GM18907 (cell line): Measurements from ENCODE around the gene SFXN2.

Experiments used
- ATAC-seq: cut with Tn5 transposase; IDR thresholded peaks from one replicate; pipeline ENCODE4 v1.9.1; 2021; ENCODE audit warnings: mild to moderate bottlenecking, moderate library complexity; ENCODE audit not compliant: unreplicated experiment

SFXN2 gene

DNA sequence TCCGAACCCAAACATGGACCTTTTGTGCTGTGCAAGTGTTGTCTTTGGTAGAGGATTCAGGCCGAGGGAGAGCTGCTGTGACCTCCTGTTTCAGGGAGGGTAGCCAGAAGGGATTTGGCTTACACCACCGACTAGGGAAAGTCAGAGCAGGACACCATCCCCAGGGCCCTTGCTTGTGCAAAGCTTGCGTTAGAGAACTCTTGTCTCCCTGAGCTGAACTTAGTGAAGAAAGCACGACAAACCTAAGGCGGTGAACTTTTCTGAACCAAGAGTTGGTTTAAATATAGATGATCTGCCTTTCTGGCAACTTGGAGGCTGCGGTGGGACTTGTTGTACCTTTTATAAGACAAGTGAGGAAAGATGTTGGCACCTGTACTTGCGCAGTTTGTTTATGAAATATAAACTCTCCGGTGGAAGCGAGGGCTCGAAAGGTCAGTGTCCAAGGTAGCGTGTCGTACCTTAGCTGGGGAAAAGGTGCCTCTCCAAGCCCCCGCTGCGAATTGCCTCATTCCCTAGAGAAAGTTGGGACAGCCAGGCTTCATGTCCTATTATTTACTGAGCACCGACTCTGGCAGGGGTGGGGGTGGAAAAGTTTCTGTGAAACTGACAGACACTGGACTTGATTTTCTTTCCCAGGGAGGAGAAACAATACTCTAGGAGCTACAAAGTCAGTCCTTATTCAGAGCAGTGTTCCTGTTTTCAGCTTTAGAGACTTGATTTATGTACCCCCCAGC is 60.9 kb downstream of the SFXN2 start:
- no peak for ATAC-seq

DNA sequence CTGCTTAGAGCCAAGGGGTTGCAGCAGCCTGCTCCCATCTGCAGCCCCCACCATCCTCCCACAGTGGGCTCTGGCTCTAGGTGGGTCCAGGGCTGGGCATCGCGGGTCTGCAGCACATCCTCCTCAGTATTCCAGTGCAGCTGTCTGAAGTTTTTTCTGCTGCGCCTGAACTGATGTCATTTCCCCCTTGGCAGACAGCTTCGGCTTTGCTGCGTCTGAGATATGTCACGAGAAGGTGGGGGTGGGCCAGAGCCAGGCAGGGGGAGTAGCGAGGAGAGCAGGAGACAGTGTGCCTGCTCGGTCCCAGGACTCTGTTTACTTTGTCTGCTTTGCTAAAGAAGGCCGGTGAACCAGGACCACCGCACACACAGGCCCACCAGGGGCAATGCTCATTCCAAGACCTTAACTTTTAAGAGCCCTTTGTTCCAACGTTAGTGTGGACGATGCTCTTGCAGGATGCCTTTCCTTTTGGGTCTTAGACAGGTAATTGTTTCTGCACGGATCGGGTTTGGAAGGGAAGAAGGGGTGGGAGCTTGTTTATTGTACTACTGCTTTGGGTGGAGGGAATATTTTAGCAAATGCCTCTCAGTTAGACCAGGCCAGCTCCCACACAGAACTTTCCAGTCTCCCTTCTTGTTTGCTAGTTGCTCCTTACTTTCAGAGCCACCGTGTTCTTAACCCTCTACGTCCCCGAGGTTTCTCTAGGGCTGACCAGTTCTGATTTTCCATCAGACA is 61.7 kb downstream of the SFXN2 start:
- no peak for ATAC-seq

DNA sequence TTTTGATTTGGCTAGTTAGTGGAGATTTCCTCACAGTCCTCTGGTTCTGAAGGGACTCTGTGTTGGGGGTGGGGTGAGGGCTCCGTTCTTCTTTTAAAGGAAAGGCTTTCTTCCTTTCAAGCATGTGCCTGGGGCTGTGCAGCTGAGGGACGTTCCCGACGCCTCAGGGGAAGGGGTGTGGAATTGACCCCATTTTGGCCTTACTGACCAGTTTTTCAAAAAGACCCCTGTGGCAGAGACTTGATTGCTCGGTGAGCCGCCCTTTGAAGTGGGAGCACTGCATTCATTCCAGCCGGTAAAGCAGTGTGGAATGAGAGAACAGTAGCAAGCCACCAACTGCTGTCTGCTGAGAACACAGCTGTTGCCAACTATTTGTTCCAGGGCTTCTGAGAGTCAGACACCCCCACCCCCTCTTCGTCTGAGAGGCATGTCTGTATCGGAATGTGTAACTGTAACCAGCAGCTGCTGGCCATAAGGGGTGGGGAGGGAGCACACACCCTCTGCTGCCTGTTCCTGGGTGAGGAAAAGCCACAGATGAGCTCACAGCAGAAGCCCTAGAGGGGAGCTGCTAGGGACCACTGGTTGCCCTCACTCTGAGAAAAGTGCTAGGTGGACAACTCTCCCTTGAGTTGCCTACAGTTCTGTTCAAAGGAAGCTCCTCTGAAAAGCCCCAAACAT is 62.5 kb downstream of the SFXN2 start:
- ATAC-seq, result no peak

DNA sequence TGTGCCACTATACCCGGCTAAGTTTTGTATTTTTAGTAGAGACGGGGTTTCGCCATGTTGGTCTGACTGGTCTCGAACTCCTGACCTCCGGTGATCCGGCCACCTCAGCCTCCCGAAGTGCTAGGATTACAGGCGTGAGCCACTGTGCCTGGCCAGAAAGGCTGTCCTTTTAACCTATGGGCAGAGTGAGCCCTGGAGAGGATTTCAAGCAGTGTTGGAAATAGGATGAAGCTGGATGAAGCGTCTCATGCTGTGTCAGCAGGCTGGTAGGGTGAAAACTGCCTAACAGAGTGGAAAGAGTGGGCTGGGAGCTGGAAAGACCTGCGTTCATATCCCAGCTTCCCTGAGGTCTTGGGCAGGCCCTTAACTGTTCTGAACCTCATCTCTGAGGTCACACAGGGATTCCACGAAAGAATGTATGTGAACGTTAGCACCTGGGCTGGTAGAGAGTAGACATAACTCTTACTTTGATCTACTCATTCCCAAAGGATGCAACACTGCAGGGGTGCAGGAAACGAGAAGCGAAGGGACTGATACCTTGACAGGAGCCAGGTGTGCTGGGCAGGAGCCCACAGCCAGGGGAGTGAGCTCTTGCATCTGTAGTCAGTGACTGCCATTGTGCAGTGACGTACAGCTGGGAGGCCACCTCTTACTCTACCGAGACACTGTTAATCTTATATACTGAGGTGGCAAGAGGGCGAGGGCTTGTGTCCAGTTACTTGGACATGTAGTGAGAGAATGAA is 63.4 kb downstream of the SFXN2 start:
- no peak for ATAC-seq

DNA sequence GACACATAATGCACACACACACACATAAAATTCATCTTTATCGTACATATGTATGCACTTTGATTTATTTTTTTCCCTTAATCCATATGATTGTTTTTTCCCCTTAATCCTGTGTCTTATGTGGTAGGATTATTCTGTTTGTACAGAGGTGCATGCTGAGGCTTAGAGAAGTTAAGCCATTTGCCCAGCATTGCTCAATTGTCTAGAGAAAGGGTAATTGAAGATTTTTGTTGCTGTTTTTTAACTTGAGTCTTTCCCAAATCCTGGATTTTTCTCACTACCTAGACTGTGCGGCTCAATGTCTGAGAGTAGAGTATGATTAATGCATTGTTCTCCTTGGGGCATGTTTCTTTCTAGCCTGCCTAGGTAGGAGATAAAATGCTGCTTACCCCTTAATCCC is 64.3 kb downstream of the SFXN2 start:
- ATAC-seq, result no peak

DNA sequence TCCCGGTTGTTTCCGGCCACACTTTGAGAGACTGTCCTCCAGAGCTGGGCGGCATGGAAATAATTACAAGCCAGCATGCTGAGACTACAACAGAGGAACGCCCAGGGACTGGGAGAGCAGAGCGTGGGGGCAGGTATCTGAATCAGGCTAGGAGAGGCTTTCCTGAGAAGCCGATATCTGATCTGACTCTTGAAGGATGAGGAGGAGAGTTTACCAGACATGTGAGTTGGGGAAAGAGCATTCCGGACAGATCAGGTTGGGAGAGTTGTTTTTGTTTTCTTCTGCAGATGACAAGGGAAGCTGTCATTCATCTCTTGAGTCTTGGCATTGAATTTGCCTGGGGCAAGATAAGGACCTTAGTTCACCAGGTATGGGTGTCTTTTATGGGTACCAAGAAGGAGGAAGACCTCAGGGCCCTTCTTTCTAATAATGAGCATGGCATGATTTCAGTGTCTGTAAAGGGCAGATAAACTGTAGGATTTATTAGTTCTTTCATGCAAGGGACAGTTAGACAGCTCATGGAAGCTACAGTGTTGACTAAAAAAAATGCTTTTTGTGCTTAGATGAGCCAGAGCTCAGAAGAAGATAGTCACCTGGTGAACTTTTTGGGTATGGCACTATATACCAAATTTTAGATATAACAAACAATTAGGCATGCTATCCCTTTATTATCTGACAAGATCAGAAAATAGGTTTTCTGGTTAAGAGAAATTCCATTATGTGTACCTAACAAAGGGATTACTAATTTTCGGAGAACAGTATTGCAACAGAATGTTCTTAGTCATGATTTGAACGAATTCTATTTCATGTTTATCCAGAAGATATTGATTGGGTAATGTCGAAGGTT is 65.5 kb downstream of the SFXN2 start:
- no peak for ATAC-seq

DNA sequence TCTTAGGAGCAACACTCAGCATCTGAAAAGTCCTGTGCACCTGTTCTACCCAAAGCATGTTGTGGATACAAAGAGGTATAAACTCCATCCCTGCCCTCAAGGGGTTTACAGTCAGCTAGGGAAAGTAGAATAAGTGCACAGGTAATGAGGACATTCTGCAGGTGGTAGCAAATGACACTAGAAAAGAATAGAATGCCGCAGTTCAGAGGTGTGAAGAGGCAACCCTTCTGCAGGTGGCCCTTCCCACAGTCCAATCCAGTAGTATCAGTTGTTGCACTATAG is 66.0 kb downstream of the SFXN2 start:
- no peak for ATAC-seq

DNA sequence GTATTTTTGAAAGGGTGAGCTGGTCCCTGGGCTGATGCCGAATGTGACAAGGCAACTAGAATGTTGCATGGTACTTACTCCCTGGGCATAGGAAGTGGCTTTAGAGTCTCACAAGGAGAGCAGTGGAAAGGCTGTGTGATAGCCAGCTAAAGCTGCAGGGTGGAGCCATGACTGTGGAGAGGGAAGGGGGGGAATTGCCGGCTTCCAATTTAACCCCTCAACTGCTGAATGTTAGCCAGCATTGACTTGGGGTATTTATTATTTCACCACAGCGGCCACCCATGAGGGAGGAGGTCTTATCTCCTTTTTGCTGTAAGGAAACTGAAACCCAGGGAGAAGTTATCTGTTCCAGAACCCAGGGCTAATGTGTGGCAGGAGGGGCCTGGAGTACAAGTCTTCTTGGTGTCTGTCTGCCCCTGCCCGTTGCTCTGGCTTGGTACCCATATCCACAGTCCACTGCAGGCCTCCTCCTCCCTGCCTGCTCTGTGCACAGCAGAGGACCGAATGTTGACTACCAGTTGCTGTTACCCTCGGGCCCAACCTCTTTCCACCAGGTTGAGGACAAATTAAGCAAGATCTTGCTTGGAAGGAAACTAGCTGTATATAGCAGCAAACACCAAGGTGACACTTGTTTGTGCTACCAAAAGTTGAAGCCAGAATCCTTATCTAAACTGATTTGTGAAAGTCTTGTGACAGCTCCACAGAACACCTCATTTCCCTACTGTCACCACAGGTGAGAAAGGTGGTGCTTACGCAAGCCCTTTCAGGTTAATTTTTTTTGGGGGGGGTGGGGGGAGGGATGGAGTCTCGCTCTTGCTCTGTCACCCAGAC is 66.9 kb downstream of the SFXN2 start:
- no peak for ATAC-seq

DNA sequence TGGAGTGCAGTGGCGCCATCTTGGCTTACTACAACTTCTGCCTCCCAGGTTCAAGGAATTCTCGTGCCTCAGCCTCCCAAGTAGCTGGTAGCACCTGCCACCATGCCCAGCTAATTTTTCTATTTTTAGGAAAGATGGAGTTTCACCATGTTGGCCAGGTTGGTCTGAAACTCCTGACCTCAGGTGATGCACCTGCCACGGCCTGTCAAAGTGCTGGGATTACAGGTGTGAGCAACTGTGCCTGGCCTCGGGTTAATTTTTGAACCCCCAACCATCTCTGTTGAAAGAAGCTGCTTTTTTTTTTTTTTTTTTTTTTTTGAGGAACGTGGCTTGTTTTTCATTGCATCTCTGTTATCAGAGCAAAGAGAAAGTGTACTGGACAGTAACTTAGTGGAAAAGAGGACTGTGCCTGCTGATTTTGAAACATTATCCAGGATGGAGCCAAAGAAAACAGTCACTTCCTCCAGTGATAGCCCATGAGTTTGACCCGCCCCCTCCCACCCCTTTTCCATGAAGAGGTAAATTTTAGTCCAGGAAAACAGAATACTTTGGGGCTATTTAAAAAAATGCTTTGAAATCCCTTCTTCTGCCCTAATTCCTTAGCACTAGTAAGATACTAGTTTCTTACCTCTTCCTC is 67.6 kb downstream of the SFXN2 start:
- no peak for ATAC-seq

DNA sequence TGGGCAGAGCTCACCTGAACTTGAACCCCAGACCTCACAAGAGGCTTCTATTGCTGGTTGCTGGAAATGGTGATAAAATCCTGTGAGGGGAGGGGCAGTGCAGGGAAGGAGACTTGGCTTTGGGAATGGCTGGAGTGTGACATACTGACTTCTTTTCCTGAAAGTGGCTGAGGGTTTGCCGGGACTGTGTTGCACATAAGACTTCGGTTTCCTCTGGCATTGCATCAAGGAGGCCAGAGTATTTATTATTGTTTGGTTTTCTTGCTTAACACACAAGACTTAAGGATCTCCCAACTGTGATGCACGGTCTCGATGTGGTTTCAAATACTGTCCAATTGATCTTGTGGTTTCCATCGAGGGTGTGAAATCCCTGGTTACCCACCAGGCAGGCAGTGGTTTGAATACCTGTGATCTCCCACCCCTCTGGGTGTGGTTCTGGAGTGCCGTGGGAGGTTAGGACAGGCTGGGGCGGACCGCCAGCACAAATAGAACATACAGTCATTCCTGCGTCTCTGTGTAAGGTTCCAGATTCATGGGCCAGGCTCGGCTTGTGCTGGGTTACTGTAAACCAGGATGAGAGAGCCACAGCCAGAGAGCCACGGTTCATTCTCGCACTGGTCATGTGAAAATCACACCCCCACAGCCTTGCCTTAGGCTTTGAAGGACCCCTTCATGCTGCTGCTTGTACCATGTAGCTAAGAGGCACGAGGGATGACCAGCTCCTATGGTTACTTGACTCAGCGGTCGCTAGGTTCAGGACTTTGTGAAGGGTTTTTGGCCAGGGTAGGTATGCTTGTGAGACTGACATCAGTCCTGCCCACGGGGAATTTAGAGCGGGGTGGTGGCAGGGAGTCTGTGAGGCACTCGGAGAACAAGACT is 68.5 kb downstream of the SFXN2 start:
- no peak for ATAC-seq

DNA sequence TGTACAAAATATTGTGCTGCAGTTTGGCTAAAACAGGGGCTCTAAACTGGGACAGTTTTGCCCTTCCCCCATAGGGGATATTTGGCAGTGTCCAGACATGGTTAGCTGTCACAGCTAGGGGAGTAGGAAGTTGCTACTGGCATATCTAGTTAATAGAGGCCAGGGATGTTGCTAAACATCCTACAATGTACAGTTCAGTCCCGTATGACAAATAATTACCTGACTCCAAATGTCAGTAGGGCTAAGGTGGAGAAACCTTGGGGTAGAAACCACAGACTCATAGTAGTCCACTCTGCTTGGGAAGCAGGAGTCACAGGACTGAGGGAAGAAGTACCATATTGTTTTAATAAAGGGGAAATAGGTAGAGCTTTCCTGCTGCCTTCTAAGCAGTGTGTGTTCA is 69.1 kb downstream of the SFXN2 start:
- ATAC-seq, result no peak

DNA sequence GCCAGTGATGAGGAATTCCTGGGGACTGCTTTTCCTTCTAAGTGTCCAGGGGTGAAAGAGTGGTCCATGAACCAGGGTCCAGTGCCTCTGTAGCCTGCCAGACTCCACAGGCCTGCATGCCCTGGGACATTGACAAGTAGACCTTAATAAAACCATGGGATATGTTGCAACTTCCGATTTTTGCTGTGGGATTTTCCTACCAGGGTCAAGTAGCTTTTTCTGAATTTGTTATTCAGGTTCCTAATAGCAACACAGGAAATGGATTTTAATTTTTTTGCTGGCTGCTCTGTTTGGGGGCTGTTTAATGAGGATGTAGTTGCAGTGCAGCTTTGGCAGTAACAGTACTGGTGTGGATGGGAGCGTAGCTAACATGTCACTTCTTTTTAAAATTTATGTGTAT is 71.4 kb downstream of the SFXN2 start:
- ATAC-seq, result no peak

DNA sequence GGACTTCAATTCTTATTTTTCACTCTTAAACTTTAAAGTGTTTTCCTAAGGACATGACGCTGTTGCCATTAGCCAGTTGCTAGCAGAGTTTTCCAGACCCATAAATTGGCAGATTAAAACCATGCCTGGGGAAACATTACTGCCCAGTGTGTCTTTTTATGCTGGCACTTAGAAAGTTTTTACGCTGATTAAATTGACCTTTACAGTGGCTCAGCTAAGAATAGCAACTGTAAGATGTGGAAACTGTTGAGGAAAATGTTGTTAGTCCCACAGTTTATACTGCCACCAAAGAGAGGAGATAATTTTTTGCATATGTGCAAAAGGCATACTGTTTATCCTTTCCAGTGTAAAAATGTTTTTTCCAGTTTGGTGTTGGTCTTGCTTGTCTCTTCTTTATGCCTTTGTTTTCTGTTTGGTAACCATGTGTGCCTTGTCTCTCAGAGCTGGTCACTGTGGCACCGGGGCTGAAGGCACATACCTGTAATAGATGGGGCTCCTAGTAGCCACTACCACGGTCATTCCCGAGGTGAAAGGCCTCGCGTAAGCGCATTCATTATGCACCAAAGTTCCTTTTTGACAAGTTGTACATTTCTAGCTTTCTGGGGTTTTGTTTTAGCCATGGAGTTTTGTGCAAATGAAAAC is 77.4 kb downstream of the SFXN2 start:
- no peak for ATAC-seq
